Gastroesophageal sphincter (tissue), 3 donors: ENCODE results near the gene MTHFD1L.

Source experiments
- POLR2A ChIP-seq, 2 donors: fragments of 450-650 bp; IDR thresholded peaks; one replicate each; pipeline ENCODE4 v1.6.1; 2017; ENCODE audit warnings: antibody characterized with exemption in 2 of 2, mild to moderate bottlenecking in 2 of 2, moderate library complexity in 1 of 2
- TF ChIP-seq, protein P1 (sequence below), 4 experiments: fragments of 200-600 bp in 2 of 4; fragments of 450-650 bp in 2 of 4; sonication (generic) in 1 of 4; IDR thresholded peaks; one replicate each; pipeline ENCODE4 v1.5.1; 2017 to 2019; ENCODE audit warnings: antibody characterized with exemption in 4 of 4, mild to moderate bottlenecking in 2 of 4, moderate library complexity in 2 of 4

DNA sequence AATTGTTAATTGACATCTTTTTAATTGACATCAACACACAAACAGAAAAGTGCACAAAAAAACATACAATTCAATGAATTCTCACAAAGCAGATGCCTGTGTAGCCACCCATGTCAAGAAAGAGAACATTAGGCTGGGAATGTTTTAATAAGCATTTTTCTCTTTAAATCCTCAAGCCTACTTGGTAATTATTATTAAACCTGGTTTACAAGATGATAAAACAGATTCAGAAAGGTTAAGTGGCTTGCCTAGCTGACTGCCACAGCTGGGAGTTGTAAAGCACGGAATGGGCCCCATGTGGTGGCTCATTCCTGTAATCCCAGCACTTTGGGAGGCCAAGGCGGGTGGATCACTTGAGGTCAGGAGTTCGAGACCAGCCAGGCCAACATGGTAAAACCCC is 284.3 kb downstream of the MTHFD1L start:
- TF ChIP-seq, protein P1, sequence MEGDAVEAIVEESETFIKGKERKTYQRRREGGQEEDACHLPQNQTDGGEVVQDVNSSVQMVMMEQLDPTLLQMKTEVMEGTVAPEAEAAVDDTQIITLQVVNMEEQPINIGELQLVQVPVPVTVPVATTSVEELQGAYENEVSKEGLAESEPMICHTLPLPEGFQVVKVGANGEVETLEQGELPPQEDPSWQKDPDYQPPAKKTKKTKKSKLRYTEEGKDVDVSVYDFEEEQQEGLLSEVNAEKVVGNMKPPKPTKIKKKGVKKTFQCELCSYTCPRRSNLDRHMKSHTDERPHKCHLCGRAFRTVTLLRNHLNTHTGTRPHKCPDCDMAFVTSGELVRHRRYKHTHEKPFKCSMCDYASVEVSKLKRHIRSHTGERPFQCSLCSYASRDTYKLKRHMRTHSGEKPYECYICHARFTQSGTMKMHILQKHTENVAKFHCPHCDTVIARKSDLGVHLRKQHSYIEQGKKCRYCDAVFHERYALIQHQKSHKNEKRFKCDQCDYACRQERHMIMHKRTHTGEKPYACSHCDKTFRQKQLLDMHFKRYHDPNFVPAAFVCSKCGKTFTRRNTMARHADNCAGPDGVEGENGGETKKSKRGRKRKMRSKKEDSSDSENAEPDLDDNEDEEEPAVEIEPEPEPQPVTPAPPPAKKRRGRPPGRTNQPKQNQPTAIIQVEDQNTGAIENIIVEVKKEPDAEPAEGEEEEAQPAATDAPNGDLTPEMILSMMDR (IDR thresholded peaks at IDR 0.05) = no peak
- no peak for TF ChIP-seq POLR2A (IDR thresholded peaks at IDR 0.05)
